C4-2B (cell line): ENCODE measurements around the gene SOBP.

ENCODE experiments used
- ZFX ChIP-seq: fragments of 450-650 bp; IDR thresholded peaks from 2 replicates; pipeline ENCODE4 v1.6.1; 2017
- TF ChIP-seq, protein P1 (sequence below): fragments of 450-650 bp; conservative IDR thresholded peaks from 2 replicates; pipeline ENCODE4 v1.5.1; 2017; ENCODE audit warnings: mild to moderate bottlenecking

DNA sequence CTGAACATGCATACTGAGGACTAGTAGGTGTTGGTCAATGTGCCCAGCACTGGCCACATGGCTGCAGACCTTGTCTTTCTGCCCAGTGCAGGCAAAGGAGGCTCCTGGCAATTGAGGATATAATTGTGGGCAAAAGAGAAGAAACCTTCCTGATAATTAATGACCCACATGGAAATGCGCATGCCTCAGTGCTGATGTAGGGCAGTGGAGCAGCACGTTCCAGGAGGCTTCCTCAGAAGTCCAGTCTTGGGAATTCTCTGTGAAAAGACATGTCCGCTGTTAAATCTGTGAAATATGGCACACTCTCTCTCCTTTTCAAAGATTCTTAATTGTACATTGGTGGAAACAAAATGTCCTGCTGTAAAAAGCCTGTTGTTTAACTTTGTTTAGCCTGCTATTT, 34.7 kb downstream of the SOBP start:
- TF ChIP-seq, protein P1, sequence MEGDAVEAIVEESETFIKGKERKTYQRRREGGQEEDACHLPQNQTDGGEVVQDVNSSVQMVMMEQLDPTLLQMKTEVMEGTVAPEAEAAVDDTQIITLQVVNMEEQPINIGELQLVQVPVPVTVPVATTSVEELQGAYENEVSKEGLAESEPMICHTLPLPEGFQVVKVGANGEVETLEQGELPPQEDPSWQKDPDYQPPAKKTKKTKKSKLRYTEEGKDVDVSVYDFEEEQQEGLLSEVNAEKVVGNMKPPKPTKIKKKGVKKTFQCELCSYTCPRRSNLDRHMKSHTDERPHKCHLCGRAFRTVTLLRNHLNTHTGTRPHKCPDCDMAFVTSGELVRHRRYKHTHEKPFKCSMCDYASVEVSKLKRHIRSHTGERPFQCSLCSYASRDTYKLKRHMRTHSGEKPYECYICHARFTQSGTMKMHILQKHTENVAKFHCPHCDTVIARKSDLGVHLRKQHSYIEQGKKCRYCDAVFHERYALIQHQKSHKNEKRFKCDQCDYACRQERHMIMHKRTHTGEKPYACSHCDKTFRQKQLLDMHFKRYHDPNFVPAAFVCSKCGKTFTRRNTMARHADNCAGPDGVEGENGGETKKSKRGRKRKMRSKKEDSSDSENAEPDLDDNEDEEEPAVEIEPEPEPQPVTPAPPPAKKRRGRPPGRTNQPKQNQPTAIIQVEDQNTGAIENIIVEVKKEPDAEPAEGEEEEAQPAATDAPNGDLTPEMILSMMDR = no peak
- no peak for TF ChIP-seq ZFX
